Measurements from ENCODE around the gene ADAMTS12. TPM values are rescaled to one million over a fixed set of nuclear protein-coding genes. Genes with fewer than 3 reads are reported as not detected.

The ADAMTS12 gene
- polyA plus RNA-seq, 1 donor from 2014 or later: 0.07 TPM

DNA sequence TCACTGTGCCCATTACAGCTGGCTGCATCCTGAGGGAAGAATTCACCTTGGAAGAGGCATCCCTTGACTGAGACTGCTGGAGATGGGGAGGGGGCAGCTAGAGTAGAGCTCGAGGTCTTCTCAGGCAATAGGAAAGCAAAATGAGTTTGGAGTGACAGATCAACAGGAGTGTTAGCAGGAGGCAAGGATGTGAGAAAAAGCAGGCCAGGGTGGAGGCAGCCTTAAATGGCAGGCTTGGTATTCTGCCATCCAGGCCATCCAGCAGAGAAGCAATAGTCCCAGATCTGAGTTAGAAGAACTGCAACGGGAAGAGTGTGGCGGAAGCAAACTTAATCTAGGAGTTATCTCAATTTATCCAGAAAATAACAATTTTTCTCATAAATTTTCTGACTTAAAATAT, 6.1 kb downstream of the ADAMTS12 start:
- H3K9ac ChIP-seq (ENCODE audit: low read length): no peak overlapping the region
- no peak overlapping the region for H3K4me3 ChIP-seq (ENCODE audit: low read length)
- no peaks in the 10 kb centered on the region for H3K9me2 ChIP-seq (ENCODE audit: insufficient read depth, low read length)
- H3K36me3 ChIP-seq (ENCODE audit: insufficient read depth, low read length): no peaks in the 10 kb centered on the region
- no peaks in the 10 kb centered on the region for H3K9me3 ChIP-seq (ENCODE audit: low read length)
- H3K4me2 ChIP-seq (ENCODE audit: low read length): no peak overlapping the region
- H2AFZ ChIP-seq (ENCODE audit: low read depth, low read length): no peak overlapping the region
- no peaks in the 10 kb centered on the region for H4K20me1 ChIP-seq (ENCODE audit: insufficient read depth)
- TF ChIP-seq EP300 (conservative IDR thresholded peaks at IDR 0.05; ENCODE audit: poor library complexity, severe bottlenecking) (no peak), MXI1 (conservative IDR thresholded peaks at IDR 0.05; ENCODE audit: poor library complexity, severe bottlenecking) (no peak), REST (IDR thresholded peaks at IDR 0.05; ENCODE audit: borderline replicate concordance) (no peak), EZH2 (IDR thresholded peaks at IDR 0.05; ENCODE audit: borderline replicate concordance, insufficient read depth, low read length, poor library complexity, severe bottlenecking) (no peak), CTCF (IDR thresholded peaks at IDR 0.05; ENCODE audit: poor library complexity, severe bottlenecking) (no peak), SMC3 (conservative IDR thresholded peaks at IDR 0.05; ENCODE audit: poor library complexity) (no peak), TAF1 (IDR thresholded peaks at IDR 0.05; ENCODE audit: low read depth) (no peak), POLR2AphosphoS5 (IDR thresholded peaks at IDR 0.05) (no peak), RAD21 (conservative IDR thresholded peaks at IDR 0.05) (no peak)
- no peaks in the 10 kb centered on the region for H3K27me3 ChIP-seq (ENCODE audit: insufficient read depth, low read depth, low read length)
- H3F3A ChIP-seq (ENCODE audit: insufficient read depth, low read length, poor library complexity, severe bottlenecking): no peaks in the 10 kb centered on the region
- H3K27ac ChIP-seq (ENCODE audit: low read length): no peak overlapping the region
- H3K79me2 ChIP-seq (replicated peaks; ENCODE audit: insufficient read depth, low read length): no peaks in the 10 kb centered on the region

- no peak overlapping the region for H3K4me2 ChIP-seq (ENCODE audit: low read length)
- H3K9me2 ChIP-seq (ENCODE audit: insufficient read depth, low read length): no peaks in the 10 kb centered on the region
- H3K4me3 ChIP-seq (ENCODE audit: low read length): no peak overlapping the region
- no peaks in the 10 kb centered on the region for H3K9me3 ChIP-seq (ENCODE audit: low read length)
- no peaks in the 10 kb centered on the region for H4K20me1 ChIP-seq (ENCODE audit: insufficient read depth)
- TF ChIP-seq CTCF (IDR thresholded peaks at IDR 0.05; ENCODE audit: poor library complexity, severe bottlenecking): no peak
- no peak for TF ChIP-seq RAD21 (conservative IDR thresholded peaks at IDR 0.05)
- TF ChIP-seq POLR2AphosphoS5 (IDR thresholded peaks at IDR 0.05): no peak
- TF ChIP-seq TAF1 (IDR thresholded peaks at IDR 0.05; ENCODE audit: low read depth): no peak
- no peak for TF ChIP-seq EZH2 (IDR thresholded peaks at IDR 0.05; ENCODE audit: borderline replicate concordance, insufficient read depth, low read length, poor library complexity, severe bottlenecking)
- TF ChIP-seq REST (IDR thresholded peaks at IDR 0.05; ENCODE audit: borderline replicate concordance): no peak
- TF ChIP-seq EP300 (conservative IDR thresholded peaks at IDR 0.05; ENCODE audit: poor library complexity, severe bottlenecking): no peak
- no peaks in the 10 kb centered on the region for H3K27me3 ChIP-seq (ENCODE audit: insufficient read depth, low read depth, low read length)
- H2AFZ ChIP-seq (ENCODE audit: low read depth, low read length): no peak overlapping the region
- H3K79me2 ChIP-seq (replicated peaks; ENCODE audit: insufficient read depth, low read length): no peaks in the 10 kb centered on the region
- no peaks in the 10 kb centered on the region for H3K36me3 ChIP-seq (ENCODE audit: insufficient read depth, low read length)
- no peak overlapping the region for H3K27ac ChIP-seq (ENCODE audit: low read length)
- H3K9ac ChIP-seq (ENCODE audit: low read length): no peak overlapping the region
- H3F3A ChIP-seq (ENCODE audit: insufficient read depth, low read length, poor library complexity, severe bottlenecking): no peaks in the 10 kb centered on the region
Measured at GRCh38 chr5:33883482-33883881, 8.3 kb downstream of the ADAMTS12 start.

All from neural cell (in vitro differentiated cells).